ENCODE results near the gene INSC.

The INSC gene

DNA sequence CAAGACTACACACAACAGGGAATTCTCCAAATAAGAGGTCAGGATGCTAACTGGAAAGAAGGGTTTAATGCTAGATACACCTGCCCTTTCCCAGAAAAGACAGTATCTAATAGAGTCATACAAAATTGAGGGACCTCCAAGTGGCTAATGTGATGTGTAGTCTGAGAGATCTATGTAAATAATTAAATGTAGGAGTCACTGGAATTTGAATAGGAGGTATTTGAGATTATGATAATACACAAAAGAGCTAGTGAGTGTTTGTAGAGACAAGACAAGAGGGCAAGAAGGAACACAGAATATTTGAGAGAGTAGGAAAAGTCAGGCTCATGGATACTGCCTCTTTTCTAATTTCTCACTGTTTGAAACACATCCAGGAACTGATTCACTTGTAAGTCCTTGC, 15.5 kb upstream of the INSC start:
- no peak overlapping the region for H3K4me3 ChIP-seq (ENCODE audit: low read length)
- TF ChIP-seq ZNF274 (IDR thresholded peaks at IDR 0.05; ENCODE audit: low read depth, low read length), result no peak

DNA sequence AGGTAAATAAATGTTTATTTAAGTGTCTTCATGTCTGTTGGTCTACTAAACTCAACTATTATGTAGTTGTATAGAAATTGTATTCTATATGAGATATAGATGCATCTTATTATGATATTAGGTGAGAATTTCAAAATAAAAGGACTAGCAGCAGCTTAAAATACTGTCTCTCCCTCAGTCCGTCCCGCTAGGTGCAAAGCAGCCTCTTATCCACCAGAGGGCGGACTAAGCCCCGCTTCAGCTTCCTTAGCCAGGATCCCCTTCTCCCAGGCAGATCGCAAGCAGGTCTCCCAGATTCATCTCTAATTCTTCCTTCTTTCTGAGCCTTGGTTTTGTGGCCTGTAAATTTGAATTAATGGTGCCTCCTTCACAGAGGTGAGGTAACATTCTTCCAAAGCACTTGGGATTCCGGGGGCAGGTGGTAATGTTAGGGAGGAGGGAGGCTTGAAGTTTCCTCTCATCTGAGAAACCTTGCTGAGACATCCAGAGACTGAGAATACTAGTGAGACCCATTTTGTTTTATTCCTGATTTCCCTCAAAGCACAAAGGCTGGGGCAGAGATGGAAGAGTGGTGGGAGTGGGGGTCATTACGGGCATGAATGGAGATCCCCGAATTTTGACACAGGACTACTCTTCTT, 13.5 kb upstream of the INSC start:
- H3K4me3 ChIP-seq (ENCODE audit: low read length), result no peak overlapping the region
- TF ChIP-seq ZNF274 (IDR thresholded peaks at IDR 0.05; ENCODE audit: low read depth, low read length), result no peak

DNA sequence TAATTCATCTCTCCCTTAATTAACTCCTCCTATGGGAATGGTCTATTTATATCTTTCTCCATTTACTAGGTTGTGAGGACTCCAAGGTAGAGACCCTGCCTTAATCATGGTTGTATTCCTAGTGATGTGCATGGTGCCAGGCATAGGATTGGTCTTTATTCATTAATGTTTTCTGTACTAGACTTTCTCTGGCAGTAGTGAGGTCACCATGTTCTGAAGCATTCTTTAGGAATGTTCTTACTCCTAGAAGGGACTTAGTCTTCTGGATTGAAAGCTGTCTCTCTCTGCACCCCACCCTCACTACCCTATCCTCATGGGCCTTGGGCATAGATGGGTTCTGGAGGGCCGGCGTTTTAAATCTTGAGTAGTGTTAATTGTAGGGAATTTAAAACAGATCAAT, 10.6 kb upstream of the INSC start:
- no peak overlapping the region for H3K4me3 ChIP-seq (ENCODE audit: low read length)
- no peak for TF ChIP-seq ZNF274 (IDR thresholded peaks at IDR 0.05; ENCODE audit: low read depth, low read length)

DNA sequence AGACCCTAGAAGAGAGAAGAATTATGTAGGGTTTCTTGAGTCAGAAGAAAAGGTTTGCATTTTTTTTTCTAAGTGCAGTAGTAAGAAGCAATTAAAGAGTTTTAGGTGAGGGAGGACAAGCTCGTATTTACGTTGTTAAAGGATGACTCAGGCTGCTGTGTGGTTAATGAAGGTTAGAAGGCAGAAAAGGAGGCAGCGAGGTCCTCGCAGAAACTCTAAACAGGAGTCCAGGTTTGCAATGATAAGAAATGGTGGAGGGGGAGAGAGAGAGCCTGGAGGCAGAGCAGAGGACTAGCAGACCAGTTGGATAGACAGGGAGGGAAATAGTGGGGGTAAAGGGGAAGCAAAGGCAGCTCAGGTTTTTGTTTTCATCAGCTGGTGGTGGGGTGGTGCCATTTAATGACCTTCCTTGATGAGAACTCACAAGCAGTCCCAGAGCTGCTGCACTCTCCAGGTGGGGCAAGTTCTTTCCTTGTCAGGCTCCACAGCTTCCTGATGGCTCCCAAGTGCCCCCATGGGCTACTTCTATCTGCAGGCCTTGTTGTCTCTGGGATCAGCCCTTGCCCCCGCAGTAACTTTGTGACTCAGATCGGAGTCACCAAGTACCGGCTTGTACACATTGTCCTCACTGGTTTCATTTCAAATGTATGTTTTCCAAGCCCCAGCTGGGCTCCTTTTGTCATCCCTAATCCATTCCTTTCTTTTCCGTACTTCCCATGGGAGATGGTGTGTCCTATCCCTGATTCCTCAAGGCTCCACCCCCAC, 8.3 kb upstream of the INSC start:
- no peak for TF ChIP-seq ZNF274 (IDR thresholded peaks at IDR 0.05; ENCODE audit: low read depth, low read length)
- H3K4me3 ChIP-seq (ENCODE audit: low read length), result no peak overlapping the region

DNA sequence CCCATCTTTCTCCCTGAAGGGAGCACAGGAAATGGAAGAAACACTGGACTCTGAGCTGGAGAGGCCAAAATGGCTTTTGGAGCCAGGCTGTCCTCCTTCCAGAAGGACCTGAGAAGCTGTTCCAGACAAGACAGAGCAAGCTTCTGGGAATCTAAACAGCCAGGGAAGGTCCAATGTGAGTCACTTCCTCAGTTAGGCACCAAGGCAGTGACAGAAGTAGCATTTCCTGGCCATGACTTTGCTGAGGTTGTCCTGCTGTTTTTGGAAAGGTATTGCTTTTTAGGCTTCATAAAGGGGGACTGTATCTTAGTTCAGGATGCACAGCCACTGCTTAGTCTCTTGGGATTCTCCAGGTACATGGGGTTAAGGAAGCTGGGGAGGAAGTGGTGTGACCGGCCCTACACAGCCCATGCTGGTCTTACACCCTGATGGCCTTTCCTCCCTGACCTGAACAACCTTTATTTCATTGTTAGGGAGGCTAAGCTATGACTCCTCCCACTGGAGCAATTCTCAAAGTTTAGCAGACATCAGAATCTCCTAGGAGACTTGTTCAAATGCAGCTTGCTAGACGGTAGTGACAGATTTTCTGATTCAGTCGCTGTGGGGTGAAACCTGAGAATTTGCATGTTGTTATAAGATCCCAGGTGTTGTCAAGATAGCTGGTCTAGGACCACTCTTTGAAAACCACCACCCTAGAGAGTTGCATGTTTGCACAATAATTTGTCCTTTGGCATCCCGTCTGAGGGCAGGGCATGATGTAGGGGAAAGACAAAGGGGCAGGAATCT, 6.8 kb upstream of the INSC start:
- no peak overlapping the region for H3K4me3 ChIP-seq (ENCODE audit: low read length)

DNA sequence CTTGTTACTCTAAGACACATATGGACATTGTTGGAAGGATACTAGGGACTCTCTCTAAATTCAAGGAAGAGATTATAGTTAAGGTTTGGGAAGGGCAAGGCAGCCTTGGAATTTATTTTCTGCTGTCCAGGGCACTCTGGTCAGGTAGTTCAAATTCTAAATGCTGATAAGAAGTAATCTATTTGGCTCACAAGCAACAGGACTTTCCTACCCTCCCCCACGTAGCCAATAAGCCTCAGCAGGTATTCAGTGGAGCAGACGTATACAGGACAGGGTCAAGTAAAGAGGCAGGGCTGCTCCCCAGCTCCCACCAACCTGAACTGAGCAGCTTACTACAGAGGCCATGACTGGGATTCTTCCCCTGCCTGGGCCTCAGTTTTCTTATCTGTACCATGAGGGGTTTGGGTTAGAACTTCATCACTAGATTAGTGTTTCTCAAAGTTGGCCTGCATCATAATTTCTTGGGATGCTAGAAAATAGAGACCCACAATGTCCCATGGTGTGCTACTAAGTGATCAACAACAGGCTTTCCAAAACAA, 6.1 kb upstream of the INSC start:
- no peak overlapping the region for H3K4me3 ChIP-seq (ENCODE audit: low read length)
- no peak for TF ChIP-seq ZNF274 (IDR thresholded peaks at IDR 0.05; ENCODE audit: low read depth, low read length)

More for the DNA sequence above, 6.8 kb upstream of the INSC start:
- TF ChIP-seq ZNF274 (IDR thresholded peaks at IDR 0.05; ENCODE audit: low read depth, low read length), result no peak

DNA sequence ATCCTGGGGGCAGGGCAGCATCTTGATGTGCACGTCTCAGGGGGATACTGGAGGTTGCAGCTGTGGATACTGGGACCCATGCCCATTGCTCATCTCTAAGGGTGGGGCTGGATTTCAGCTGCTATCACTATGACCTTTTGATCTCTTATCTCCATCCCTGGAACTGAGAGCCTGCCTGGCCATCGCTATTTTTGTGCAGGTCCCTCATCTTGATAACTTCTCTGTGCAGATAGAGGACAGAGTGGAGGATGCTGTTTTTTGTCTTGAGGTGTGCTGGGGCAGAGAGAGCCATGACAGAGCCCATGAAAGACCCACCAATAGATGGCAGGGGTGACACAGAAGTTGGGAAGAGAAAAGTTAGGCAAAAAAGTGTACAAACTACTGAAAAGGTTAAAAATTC, 5.1 kb upstream of the INSC start:
- no peak for TF ChIP-seq ZNF274 (IDR thresholded peaks at IDR 0.05; ENCODE audit: low read depth, low read length)
- H3K4me3 ChIP-seq (ENCODE audit: low read length), result no peak overlapping the region

DNA sequence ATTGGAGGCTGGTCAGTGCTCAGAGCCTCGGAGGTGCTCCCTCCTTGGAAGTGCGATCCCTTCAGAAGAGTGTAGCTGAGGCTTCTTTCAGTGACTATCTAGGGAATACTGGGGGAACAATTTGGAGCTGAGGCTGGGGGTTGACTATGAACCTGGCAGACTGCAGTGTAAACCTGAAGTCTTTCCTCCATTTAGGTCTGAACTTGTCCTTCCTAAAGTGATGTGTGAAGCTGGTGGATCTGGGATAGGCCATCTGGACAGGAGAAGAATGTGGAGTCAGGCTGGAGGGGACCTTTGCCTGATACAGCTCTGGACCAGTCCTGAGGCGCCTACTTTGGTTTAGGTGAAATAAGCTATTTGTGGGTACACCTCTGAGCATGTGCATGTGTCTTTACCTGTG, 3.5 kb upstream of the INSC start:
- H3K4me3 ChIP-seq (ENCODE audit: low read length), result no peak overlapping the region
- TF ChIP-seq ZNF274 (IDR thresholded peaks at IDR 0.05; ENCODE audit: low read depth, low read length), result no peak

DNA sequence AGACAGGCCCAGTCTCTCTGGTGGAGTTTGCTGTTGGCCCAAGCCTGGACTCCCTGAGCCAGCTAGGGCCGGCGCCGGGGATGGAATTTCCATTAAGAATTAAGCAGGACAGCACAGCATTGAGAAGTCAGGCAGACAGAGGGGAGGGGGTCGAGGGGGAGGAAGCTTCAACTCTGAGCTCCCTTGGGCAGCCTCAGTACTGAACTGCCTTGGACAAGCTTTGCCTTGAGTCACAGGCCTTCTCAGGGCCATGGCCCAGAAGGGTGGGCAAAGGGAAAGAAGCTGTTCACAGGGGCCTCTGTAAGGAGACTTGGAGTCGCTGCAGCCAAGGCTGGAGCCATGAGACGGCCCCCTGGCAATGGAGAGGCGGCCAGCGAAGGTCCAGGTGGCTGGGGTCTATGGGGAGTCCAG, 2.6 kb upstream of the INSC start:
- no peak for TF ChIP-seq ZNF274 (IDR thresholded peaks at IDR 0.05; ENCODE audit: low read depth, low read length)
- H3K4me3 ChIP-seq (ENCODE audit: low read length), result no peak overlapping the region

DNA sequence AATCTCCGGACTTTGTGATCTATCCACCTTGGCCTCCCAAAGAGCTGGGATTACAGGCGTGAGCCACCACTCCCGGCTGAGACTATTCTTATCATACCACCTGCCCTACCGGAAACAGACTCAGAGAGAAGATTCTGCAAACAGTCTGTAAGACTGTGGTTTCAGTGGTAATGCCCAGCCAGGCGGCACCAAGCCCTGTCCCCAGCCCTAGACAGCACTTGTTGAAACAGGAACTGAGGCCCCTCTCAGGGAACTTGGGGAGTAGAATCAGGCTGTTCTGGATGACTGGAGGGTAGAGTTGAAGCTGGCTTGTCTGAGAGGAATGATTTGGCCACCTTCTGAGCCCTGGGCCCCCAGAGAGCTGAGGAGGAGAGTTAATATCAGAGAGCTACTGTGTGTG, 1.3 kb upstream of the INSC start:
- no peak for TF ChIP-seq ZNF274 (IDR thresholded peaks at IDR 0.05; ENCODE audit: low read depth, low read length)

DNA sequence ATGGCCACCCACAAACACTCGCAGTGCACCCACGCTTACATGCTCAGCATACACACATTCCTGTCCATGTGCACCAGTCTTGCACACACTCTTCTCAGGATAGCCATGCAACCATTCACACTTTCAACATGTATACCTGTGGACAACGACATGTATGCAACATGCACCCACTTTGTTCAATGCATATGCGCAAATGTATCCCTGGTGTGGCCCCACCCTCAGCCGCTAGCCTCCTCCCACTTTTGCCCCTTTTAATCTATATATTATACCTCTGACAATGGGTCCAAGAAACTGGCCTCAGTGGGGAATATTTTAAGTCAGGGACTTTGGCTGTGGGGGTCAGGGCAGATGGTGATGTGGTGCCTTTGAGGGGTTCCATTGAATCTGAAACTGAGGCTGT, 963 bp downstream of the INSC start:
- TF ChIP-seq ZNF274 (IDR thresholded peaks at IDR 0.05; ENCODE audit: low read depth, low read length), result no peak
- H3K4me3 ChIP-seq (ENCODE audit: low read length), result no peak overlapping the region

More for the DNA sequence above, 1.3 kb upstream of the INSC start:
- no peak overlapping the region; the same call in 1 of the 2 replicates for H3K4me3 ChIP-seq (ENCODE audit: low read length)

DNA sequence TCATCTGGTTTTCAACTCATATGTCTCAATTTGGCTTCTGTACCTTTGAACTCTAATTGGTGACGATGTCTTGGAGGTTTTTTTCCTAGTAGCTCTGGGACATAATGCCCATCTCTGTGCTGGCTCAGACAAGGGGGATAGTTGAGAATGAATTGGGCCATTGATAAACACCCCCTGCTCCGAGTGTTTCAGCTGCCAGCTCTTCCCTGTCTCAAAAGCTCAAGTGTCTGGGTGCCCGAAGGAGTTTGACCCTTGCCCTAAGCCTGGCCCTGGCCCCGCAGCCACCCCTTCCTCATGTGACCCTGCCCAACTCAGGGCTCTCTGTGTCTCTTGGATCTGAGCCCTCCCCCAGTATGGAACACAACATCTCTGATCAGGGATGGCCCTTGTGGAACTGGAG, 3.0 kb downstream of the INSC start:
- TF ChIP-seq ZNF274 (IDR thresholded peaks at IDR 0.05; ENCODE audit: low read depth, low read length), result no peak
- H3K4me3 ChIP-seq (ENCODE audit: low read length), result no peak overlapping the region

DNA sequence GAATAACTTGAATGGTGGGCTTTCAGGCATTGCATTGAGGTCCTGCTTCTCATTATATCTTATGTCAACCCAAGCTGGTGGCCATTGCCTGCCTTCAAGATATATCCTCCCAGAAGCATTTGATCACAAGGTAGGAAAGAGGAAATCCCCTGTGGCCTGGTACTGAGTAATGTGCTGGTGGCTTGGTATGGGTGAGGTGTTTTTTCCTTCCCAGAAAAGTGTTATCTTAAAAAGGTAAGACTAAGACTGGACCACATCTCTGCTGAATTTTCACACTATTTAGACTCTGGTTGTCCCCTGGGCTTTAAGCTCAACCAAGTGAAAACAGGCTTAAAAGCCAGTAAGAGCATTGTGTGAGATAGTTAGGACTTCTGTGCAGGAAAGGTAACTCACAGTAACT, 3.7 kb downstream of the INSC start:
- no peak overlapping the region for H3K4me3 ChIP-seq (ENCODE audit: low read length)
- no peak for TF ChIP-seq ZNF274 (IDR thresholded peaks at IDR 0.05; ENCODE audit: low read depth, low read length)

DNA sequence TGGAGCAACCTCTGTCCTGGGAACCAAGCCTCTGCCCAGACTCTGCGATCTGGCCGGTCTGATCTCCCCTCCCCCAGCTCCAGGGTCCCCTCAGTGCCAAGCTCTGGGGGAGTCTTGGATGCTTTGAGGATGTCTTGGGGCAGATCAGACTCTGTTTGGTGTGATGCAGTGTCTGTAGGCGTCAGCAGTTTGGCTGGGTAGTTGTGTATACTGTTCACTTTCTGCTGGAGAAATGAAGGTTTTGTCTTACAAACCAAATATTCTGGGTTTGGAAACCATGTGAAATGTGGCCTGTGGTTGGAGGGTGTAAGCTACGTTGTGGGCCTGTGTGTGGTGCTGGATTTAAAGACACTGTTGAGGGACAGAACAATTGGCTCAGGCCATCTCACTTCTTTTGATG, 4.6 kb downstream of the INSC start:
- no peak for TF ChIP-seq ZNF274 (IDR thresholded peaks at IDR 0.05; ENCODE audit: low read depth, low read length)
- H3K4me3 ChIP-seq (ENCODE audit: low read length), result no peak overlapping the region

Measured in GM08714 (cell line).